HG03280 (cell line): ENCODE data around the gene SMIM32.

Source experiments
- ATAC-seq: cut with Tn5 transposase; IDR thresholded peaks from one replicate; pipeline ENCODE4 v1.9.1; 2021; ENCODE audit warnings: mild to moderate bottlenecking, moderate library complexity; ENCODE audit not compliant: unreplicated experiment

SMIM32 gene

DNA sequence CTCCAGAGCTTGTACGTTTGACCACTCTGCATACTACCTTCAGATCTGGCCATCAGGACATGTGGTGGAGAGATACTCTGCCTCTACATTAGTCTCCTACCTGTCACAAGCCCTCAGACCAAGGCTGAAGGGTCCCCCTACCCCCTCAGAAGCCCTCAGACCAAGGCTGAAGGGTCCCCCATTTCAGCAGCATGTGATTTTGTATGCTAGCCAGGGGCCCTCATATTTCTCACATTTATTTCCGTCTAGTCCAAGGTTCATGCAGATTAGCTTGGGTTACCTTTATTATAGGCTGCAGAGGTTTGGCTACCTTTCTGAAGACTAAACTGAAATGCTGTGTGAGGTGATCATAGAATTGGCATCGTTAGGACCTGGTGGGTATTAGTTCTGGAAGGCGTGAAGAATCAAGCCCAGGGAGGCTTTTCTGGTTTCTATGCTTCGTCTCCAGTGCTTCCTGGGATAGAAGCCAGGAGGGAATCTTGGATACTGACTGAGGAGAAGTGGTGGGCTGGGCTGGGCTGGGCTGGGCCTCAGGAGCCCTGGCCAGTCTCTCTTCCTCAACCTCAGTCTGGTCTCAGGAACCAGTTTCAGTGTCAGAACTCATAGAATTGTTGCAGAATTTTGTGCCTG lies 2.8 kb downstream of the SMIM32 start:
- ATAC-seq: no peak

DNA sequence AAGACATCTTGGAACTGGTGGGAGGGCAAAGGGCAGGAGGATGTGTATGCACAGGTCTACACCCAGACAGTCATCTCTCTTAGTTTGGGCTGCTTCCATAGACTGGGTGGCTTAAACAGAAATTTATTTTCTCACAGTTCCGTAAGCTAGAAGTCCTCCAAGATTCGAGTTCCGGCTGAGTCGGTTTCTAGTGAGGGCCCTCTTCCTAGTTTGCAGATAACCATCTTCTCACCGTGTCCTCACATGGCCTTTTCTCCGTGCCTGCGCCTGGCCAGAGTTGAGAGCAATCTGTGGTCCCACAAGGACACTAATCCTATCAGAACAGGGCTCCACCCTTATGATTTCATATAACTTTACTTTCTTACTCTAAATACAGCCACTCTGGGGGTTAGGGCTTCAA lies 4.1 kb downstream of the SMIM32 start:
- ATAC-seq: no peak

DNA sequence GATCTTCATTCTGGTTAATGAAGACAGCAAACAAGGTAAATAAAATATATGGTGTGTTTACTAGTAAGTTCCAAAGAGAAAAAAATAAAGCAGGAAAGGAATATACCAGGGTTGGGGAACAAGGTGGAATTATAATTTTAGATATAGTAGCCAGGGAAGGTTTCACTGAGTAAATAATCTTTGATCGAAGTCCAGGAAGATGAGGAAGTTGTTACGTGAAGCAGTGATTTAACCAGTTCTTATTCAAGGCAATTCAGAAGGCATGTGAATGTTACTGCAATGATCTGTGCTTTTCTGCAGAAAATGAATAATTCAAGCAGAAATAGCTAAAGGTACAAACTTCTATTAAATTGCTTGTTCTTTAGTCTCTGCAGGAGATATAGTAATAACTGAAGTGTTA lies 6.2 kb downstream of the SMIM32 start:
- ATAC-seq: no peak

GRCh38 chr5:136185974-136186665 lies 6.8 kb downstream of the SMIM32 start:
- ATAC-seq: no peak

GRCh38 chr5:136182618-136183017 lies 10.3 kb downstream of the SMIM32 start:
- no peak for ATAC-seq

GRCh38 chr5:136174021-136174659 lies 18.8 kb downstream of the SMIM32 start:
- ATAC-seq: no peak

GRCh38 chr5:136169218-136169617 lies 23.7 kb downstream of the SMIM32 start:
- ATAC-seq: no peak

- peak; percentile 63 for ATAC-seq
Measured at GRCh38 chr5:136166909-136167308, 26.1 kb downstream of the SMIM32 start.

- no peak for ATAC-seq
Measured at GRCh38 chr5:136164226-136164625, 28.7 kb downstream of the SMIM32 start.

GRCh38 chr5:136162008-136162407 lies 31.0 kb downstream of the SMIM32 start:
- no peak for ATAC-seq

GRCh38 chr5:136159457-136159856 lies 33.5 kb downstream of the SMIM32 start:
- no peak for ATAC-seq

- no peak for ATAC-seq
Measured at GRCh38 chr5:136157514-136157913, 35.4 kb downstream of the SMIM32 start.

DNA sequence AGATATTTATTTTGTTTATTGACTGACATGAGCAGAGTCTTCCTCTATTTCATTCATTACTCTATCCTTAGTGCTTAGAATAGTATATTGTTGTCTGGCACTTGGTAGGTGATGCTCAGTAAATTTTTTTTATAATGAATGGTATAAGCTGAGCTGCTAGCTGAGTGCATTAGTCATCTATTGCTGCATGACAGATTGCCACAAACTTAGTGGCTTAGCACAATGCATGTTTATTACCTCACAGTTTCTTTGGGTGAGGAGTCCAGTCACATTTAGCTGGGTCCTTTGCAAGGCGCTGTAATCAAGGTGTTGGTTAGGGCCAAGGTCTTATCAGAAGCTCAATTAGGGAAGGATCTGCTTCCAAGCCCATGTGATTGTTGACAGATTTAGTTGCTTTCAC lies 37.2 kb downstream of the SMIM32 start:
- no peak for ATAC-seq

- no peak for ATAC-seq
Measured at GRCh38 chr5:136155078-136155477, 37.9 kb downstream of the SMIM32 start.

DNA sequence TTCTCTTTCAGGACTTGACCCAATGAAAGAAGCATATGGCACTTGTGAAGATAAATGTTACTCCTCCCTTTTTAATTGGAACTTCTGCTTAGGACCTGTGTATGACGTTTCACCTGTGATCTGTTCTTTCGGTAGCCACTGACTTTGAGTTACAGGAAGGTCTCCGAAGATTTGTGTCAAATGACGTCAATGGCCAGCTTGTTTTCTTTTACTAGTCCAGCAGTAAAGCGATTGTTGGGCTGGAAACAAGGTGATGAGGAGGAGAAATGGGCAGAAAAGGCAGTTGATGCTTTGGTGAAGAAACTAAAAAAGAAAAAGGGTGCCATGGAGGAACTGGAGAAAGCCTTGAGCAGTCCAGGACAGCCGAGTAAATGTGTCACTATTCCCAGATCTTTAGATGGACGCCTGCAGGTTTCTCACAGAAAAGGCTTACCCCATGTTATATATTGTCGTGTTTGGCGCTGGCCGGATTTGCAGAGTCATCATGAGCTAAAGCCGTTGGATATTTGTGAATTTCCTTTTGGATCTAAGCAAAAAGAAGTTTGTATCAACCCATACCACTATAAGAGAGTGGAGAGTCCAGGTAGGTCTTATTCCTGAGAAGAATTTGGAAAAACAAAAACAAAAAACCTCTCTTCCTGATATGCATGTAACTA lies 39.3 kb downstream of the SMIM32 start:
- ATAC-seq: no peak

DNA sequence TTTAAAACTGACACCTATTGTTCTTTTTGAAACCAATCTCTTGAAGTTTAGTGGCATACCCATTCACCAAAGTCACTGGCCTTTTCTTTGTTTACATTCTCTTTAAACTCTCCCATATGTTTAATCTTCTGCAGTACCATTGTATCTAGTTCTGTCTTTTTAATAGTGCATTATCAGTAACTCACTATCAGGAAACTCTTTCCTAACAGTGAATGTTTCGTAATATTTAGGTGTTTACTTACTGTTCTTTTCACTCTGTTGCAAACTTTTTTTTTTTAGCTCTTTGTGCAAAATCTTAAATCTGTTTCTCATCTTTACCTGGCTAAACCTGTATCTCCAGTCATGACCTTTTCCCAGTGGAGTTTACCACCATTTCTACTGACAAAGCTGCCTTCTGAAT lies 43.1 kb downstream of the SMIM32 start:
- ATAC-seq: no peak

DNA sequence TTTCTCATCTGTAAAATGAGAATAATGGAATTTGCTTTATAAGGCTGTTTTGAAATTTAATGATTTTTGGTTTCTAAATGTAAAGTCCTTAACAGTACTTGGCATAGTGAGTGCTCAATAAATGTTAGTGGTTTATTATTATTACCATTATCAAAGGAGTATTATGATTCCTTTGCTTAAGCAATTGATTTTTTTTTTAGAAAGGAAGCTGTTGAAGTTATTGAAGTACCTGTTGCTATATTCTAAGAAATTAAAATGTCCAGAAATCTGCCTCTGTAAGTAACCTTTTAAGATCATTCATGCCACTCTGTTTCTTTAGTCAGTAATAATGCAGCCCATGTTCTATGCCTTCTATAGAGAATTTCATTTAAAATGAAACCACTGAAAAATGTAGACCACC lies 45.3 kb downstream of the SMIM32 start:
- no peak for ATAC-seq

GRCh38 chr5:136146201-136146600 lies 46.8 kb downstream of the SMIM32 start:
- no peak for ATAC-seq

- ATAC-seq: peak; percentile 82
Measured at GRCh38 chr5:136145030-136145429, 47.9 kb downstream of the SMIM32 start.

- ATAC-seq: no peak
Measured at GRCh38 chr5:136143763-136144162, 49.2 kb downstream of the SMIM32 start.

DNA sequence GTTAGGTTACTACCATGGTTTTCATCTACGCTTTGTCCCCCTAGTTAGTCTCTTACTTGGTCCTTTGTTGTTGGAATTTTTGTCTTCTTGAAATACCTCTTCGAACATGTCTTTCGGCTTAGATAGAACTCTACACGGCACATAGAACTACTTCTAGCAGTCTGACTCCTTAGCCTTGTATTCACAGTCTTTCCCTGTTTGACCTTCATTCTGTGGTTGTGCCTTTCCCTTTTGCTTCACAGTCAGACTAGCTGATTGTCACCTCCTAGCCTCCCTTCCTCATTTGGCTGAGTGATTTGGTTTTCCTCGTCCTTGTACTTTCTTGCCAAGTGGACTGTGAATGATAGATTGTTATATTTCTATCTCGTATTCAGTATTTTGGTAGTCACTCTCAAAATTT lies 49.6 kb downstream of the SMIM32 start:
- no peak for ATAC-seq

GRCh38 chr5:136141561-136141960 lies 51.4 kb downstream of the SMIM32 start:
- peak; percentile 69 for ATAC-seq
